HCT116 (cell line): ENCODE data around the gene FADS1. TPM values are rescaled to one million over a fixed set of nuclear protein-coding genes. Genes with fewer than 3 reads are reported as not detected.

Source experiments
- ATAC-seq: fragments of 200-7000 bp; cut with Tn5 transposase; 2 replicates; pipeline ENCODE4 v1.9.1; 2020; ENCODE audit warnings: mild to moderate bottlenecking, moderate library complexity
- BruUV-seq: library from RNA; stranded (reverse); fragments of 400-500 nt; replicated peaks from 2 replicates; lab custom pipeline; 2021; lab: Mats Ljungman, UMichigan
- CTCF ChIA-PET: fragments of 300-600 bp; sonication (Branson Sonifier 250); formaldehyde crosslinking; loops from one replicate; lab custom pipeline; 2021; ENCODE audit warnings: antibody characterized with exemption; lab: Charles Lee
- POLR2A ChIA-PET: fragments of 300-600, 350-600 bp; sonication (Branson Sonifier 250); formaldehyde crosslinking; loops from one replicate; lab custom pipeline; 2021; ENCODE audit warnings: antibody characterized with exemption; lab: Charles Lee
- RAD21 ChIA-PET, 2 experiments: fragments of 300-600 bp; sonication (Branson Sonifier 250); formaldehyde crosslinking; loops; one replicate each; lab custom pipeline; 2023; ENCODE audit warnings: low total read pairs in 2 of 2; ENCODE audit not compliant: uncharacterized antibody in 2 of 2, unreplicated experiment in 2 of 2, low non-redundant PET in 1 of 2; lab: Charles Lee
- DNase-seq: peaks from one replicate; pipeline ENCODE4 v3.0.0-alpha.2; 2010; ENCODE audit warnings: low read depth, low spot score
- H2AFZ ChIP-seq: fragments of 200-600 bp; shearing (Covaris generic), sonication (generic); 2 replicates; pipeline ENCODE4 v1.6.1; 2017; ENCODE audit warnings: low read depth, mixed run types, mixed read lengths, antibody characterized with exemption, low read length; ENCODE audit not compliant: poor library complexity, severe bottlenecking
- H3K27ac ChIP-seq: 2 replicates; pipeline ENCODE4 v1.5.1; 2012; ENCODE audit warnings: low read depth, low read length
- H3K27me3 ChIP-seq: fragments of 200-600 bp; sonication (generic); 2 replicates; pipeline ENCODE4 v1.6.1; 2016; ENCODE audit warnings: mixed run types, low read length, mixed read lengths; ENCODE audit not compliant: insufficient read depth
- H3K36me3 ChIP-seq, 2 experiments: fragments of 200-500 bp in 1 of 2; fragments of 200-600 bp in 1 of 2; sonication (Bioruptor generic) in 1 of 2; sonication (generic) in 1 of 2; 2 replicates each; pipeline versions ENCODE4 v1.5.1 to v1.6.1; 2014 to 2016; ENCODE audit warnings: low read length in 2 of 2, inconsistent platforms in 1 of 2, mixed read lengths in 1 of 2, mixed run types in 1 of 2; ENCODE audit not compliant: insufficient read depth in 2 of 2, control insufficient read depth in 1 of 2
- H3K4me1 ChIP-seq, 2 experiments: fragments of 200-600 bp in 1 of 2; sonication (generic) in 1 of 2; 2 replicates each; pipeline versions ENCODE4 v1.5.1 to v1.6.1; 2012 to 2017; ENCODE audit warnings: low read length in 2 of 2, inconsistent platforms in 1 of 2, mild to moderate bottlenecking in 1 of 2, mixed read lengths in 1 of 2, mixed run types in 1 of 2, moderate library complexity in 1 of 2; ENCODE audit not compliant: insufficient read depth in 2 of 2, control insufficient read depth in 1 of 2
- H3K4me2 ChIP-seq: fragments of 200-600 bp; sonication (generic); 2 replicates; pipeline ENCODE4 v1.6.1; 2017; ENCODE audit warnings: mixed run types, low read length, mixed read lengths
- H3K4me3 ChIP-seq, 2 experiments: fragments of 200-600 bp in 1 of 2; sonication (generic) in 1 of 2; replicated peaks in 1 of 2; 2 replicates each; pipeline ENCODE4 v1.5.1; 2011 to 2016; ENCODE audit warnings: low read length in 2 of 2, control low read depth in 1 of 2, low read depth in 1 of 2, mild to moderate bottlenecking in 1 of 2, mixed read lengths in 1 of 2, mixed run types in 1 of 2
- H3K79me2 ChIP-seq: fragments of 200-600 bp; sonication (generic); 2 replicates; pipeline ENCODE4 v1.6.1; 2017; ENCODE audit warnings: mild to moderate bottlenecking, mixed run types, low read length, moderate library complexity, mixed read lengths; ENCODE audit not compliant: insufficient read depth
- H3K9ac ChIP-seq: fragments of 200-600 bp; sonication (generic); 2 replicates; pipeline ENCODE4 v1.6.1; 2016; ENCODE audit warnings: low read length, mixed read lengths
- H3K9me2 ChIP-seq: fragments of 200-600 bp; sonication (generic), shearing (Covaris generic); 2 replicates; pipeline ENCODE4 v1.6.1; 2017; ENCODE audit warnings: mixed run types, mild to moderate bottlenecking, moderate library complexity; ENCODE audit not compliant: insufficient read depth
- H3K9me3 ChIP-seq, 2 experiments: fragments of 200-500 bp in 1 of 2; fragments of 200-600 bp in 1 of 2; sonication (Bioruptor generic) in 1 of 2; sonication (generic) in 1 of 2; 2 replicates each; pipeline ENCODE4 v1.6.1; 2014 to 2017; ENCODE audit warnings: low read length in 2 of 2, mixed read lengths in 2 of 2, inconsistent platforms in 1 of 2, low read depth in 1 of 2, mild to moderate bottlenecking in 1 of 2, mixed run types in 1 of 2, moderate library complexity in 1 of 2; ENCODE audit not compliant: control insufficient read depth in 1 of 2, insufficient read depth in 1 of 2
- H4K20me1 ChIP-seq: fragments of 200-600 bp; sonication (generic), shearing (Covaris generic); 2 replicates; pipeline ENCODE4 v1.6.1; 2017; ENCODE audit warnings: mixed run types, mild to moderate bottlenecking, moderate library complexity; ENCODE audit not compliant: insufficient read depth
- ELF1 ChIP-seq: IDR thresholded peaks from 2 replicates; pipeline ENCODE4 v1.6.1; 2012; ENCODE audit warnings: low read depth, borderline replicate concordance
- POLR2A ChIP-seq: IDR thresholded peaks from 2 replicates; pipeline ENCODE4 v1.7.0; 2011; ENCODE audit warnings: borderline replicate concordance; ENCODE audit not compliant: insufficient read depth, insufficient read length; ENCODE audit errors: extremely low read depth
- POLR2AphosphoS5 ChIP-seq: IDR thresholded peaks from 2 replicates; pipeline ENCODE4 v1.6.1; 2011; ENCODE audit warnings: mild to moderate bottlenecking, low read depth, low read length, moderate library complexity
- SIN3A ChIP-seq: IDR thresholded peaks from 2 replicates; pipeline ENCODE4 v1.6.1; 2012; ENCODE audit warnings: low read depth
- SP1 ChIP-seq: IDR thresholded peaks from 2 replicates; pipeline ENCODE4 v1.6.1; 2012; ENCODE audit warnings: low read depth
- YY1 ChIP-seq: IDR thresholded peaks from 2 replicates; pipeline ENCODE4 v1.6.1; 2011; ENCODE audit warnings: low read length, low read depth, moderate library complexity, mild to moderate bottlenecking; ENCODE audit not compliant: insufficient replicate concordance; ENCODE audit errors: extremely low read depth
- ZFX ChIP-seq: fragments of 450-650 bp; IDR thresholded peaks from 2 replicates; pipeline ENCODE4 v1.6.1; 2017
- intact Hi-C: fragments of 100-400 bp; cut with micrococcal nuclease; formaldehyde crosslinking; loops from 2 replicates; pipeline ENCODE4 v1.10.0; 2022
- total RNA-seq: library from RNA; stranded (reverse); gene quantifications from one replicate; pipeline ENCODE4 v1.2.1, GENCODE V29; 2021; ENCODE audit not compliant: unreplicated experiment

Gene FADS1
- total RNA-seq, 1 experiment from 2014 or later = 56.6 TPM

DNA sequence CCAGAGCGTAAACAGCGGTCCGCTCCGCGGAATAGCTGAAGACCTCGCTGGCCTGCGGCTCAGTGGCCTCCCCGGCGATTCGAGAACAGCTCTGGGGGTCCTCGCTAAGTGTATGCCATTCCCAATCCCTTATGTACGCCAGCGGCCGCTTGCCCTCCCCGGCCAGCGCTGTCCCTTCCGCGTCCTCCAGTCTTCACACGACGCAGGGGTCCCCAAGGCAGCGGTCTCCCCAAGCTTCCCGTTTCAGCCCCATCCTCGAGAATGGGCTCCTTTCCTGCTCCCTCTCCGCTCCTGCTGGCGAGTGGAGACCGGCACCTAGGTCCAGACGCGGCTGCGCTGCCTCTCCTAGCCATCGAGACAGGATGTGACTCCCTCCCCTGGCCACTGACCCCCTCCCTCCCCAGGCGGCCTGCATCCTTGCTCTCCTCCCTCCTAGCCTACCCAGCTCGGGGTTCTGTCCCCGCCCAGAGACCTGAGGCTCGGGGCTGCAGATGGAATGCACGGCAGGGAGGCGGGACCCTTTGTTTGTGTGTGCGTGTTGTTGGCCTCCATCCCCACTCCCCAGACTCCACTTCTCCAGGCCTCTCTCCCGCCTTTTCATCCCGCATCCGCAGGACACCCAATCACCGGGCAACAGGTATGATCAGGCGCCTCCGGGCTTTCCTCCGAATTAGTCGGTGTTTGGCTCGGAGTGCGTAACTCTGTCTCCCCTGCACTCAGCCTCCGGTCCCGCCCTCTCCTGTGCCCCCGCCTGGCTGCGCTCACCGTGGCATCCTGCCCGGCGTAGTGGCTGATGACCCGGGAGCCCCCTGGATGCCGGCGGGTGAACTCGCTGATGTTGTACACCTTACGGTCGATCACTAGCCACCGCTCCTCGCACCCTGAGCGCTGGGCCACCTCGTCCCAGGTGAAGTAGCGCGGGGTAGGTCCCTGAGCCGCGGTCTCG is 740 bp downstream of the FADS1 start:
- peak; percentile 18 for ATAC-seq
- peak; percentile 27 for DNase-seq
- peak overlapping the region; percentile 98 for H3K9ac ChIP-seq
- peak overlapping the region; percentile 96 for H3K27ac ChIP-seq
- H3K9me3 ChIP-seq = no peaks in the 10 kb centered on the region
- no peak for TF ChIP-seq ELF1
- TF ChIP-seq POLR2AphosphoS5 = peak; percentile 49; the same call in 1 of the 2 replicates
- TSS peak; percentile 33 for BruUV-seq
- RAD21 ChIA-PET = no interaction called here
- intact Hi-C loops = no loop called here
- POLR2A ChIA-PET = interaction anchor here (0.9 to 3.5 kb wide), 14 partner anchors 10 to 1025 kb away, joined by 3 to 33 read pairs (median 6); partner anchors contain the start of genes FEN1, FTH1 and TMEM258
- H3K27me3 ChIP-seq = no peaks in the 10 kb centered on the region
- peaks cover under 1 to 9% of the 10 kb centered on the region in 2 experiments; a peak in 2 of 4 replicates for H3K36me3 ChIP-seq
- H3K4me2 ChIP-seq = peak overlapping the region; percentile 80
- peaks cover 9% of the 10 kb centered on the region for H3K79me2 ChIP-seq
- H3K4me3 ChIP-seq = peak overlapping the region; percentile 85 to 89
- H2AFZ ChIP-seq = no peak overlapping the region
- H3K4me1 ChIP-seq = peaks cover 30 to 54% of the 10 kb centered on the region in 2 experiments
- CTCF ChIA-PET = interaction anchor here (0.7 to 4.0 kb wide), 14 partner anchors 19 to 296 kb away, joined by 3 to 32 read pairs (median 5); no protein-coding TSS in a partner anchor
- no peaks in the 10 kb centered on the region for H3K9me2 ChIP-seq
- H4K20me1 ChIP-seq = no peaks in the 10 kb centered on the region

GRCh38 chr11:61814958-61815789 is 1.6 kb downstream of the FADS1 start:
- Histone ChIP-seq H3K4me3 (peak overlapping the region; percentile 85 to 89), H3K36me3 (peaks cover 2 to 9% of the 10 kb centered on the region in 2 experiments; a peak in 2 of 4 replicates), H3K79me2 (peaks cover 9% of the 10 kb centered on the region), H3K4me2 (peak overlapping the region; percentile 80), H3K27me3 (no peaks in the 10 kb centered on the region), H3K9ac (peak overlapping the region; percentile 98), H3K9me3 (no peaks in the 10 kb centered on the region), H2AFZ (no peak overlapping the region), H4K20me1 (no peaks in the 10 kb centered on the region), H3K4me1 (peaks cover 21 to 45% of the 10 kb centered on the region in 2 experiments), H3K9me2 (no peaks in the 10 kb centered on the region), H3K27ac (peak overlapping the region; percentile 96)
- ATAC-seq = peak; percentile 77
- TSS peak; percentile 55 for BruUV-seq
- ChIA-PET RAD21 (interaction anchor here (0.6 to 1.4 kb wide), 2 partner anchors 293 to 306 kb away, joined by 3 to 6 read pairs; no protein-coding TSS in a partner anchor), POLR2A (interaction anchor here (0.6 to 3.5 kb wide), 21 partner anchors 9 to 1026 kb away, joined by 3 to 33 read pairs (median 5); partner anchors contain the start of genes FEN1, FTH1, STX5 and TMEM258), CTCF (interaction anchor here (0.8 to 4.0 kb wide), 16 partner anchors 11 to 357 kb away, joined by 3 to 32 read pairs (median 4); no protein-coding TSS in a partner anchor)
- intact Hi-C loops = no loop called here
- peak; percentile 97 for DNase-seq
- peak; percentile 49 for TF ChIP-seq POLR2A
- peak; percentile 57; the same call in 1 of the 2 replicates for TF ChIP-seq ZFX
- TF ChIP-seq YY1 = peak; percentile 59
- TF ChIP-seq SP1 = no peak
- no peak for TF ChIP-seq SIN3A
- TF ChIP-seq POLR2AphosphoS5 = peak; percentile 91
